ENCODE measurements around the gene FMN1.

Gene FMN1

GRCh38 chr15:33019354-33019981, 175.0 kb downstream of the FMN1 start:
- Histone ChIP-seq H3K4me3 (ENCODE audit: low read length) (no peak overlapping the region), H3K9me3 (ENCODE audit: control insufficient read depth, low read depth, low read length) (no peaks in the 10 kb centered on the region), H3K9ac (ENCODE audit: low read length) (no peak overlapping the region), H3K36me3 (ENCODE audit: control insufficient read depth, low read depth, low read length) (no peaks in the 10 kb centered on the region), H3K27me3 (ENCODE audit: control insufficient read depth, insufficient read depth, low read length) (no peaks in the 10 kb centered on the region), H3K4me1 (ENCODE audit: control insufficient read depth, low read depth, low read length) (peaks cover 8% of the 10 kb centered on the region), H3K27ac (ENCODE audit: low read length) (no peak overlapping the region)

- no peak overlapping the region for H3K4me3 ChIP-seq (ENCODE audit: low read length)
- H3K27ac ChIP-seq (ENCODE audit: low read length): no peak overlapping the region
- H3K4me1 ChIP-seq (ENCODE audit: control insufficient read depth, low read depth, low read length): no peaks in the 10 kb centered on the region
- H3K27me3 ChIP-seq (ENCODE audit: control insufficient read depth, insufficient read depth, low read length): no peaks in the 10 kb centered on the region
- no peaks in the 10 kb centered on the region for H3K36me3 ChIP-seq (ENCODE audit: control insufficient read depth, low read depth, low read length)
- H3K9ac ChIP-seq (ENCODE audit: low read length): no peak overlapping the region
- H3K9me3 ChIP-seq (ENCODE audit: control insufficient read depth, low read depth, low read length): no peaks in the 10 kb centered on the region
Observed at GRCh38 chr15:33016405-33017024, 178.0 kb downstream of the FMN1 start.

GRCh38 chr15:33014586-33014985, 179.9 kb downstream of the FMN1 start:
- Histone ChIP-seq H3K27me3 (ENCODE audit: control insufficient read depth, insufficient read depth, low read length) (no peaks in the 10 kb centered on the region), H3K9ac (ENCODE audit: low read length) (no peak overlapping the region), H3K4me1 (ENCODE audit: control insufficient read depth, low read depth, low read length) (no peaks in the 10 kb centered on the region), H3K36me3 (ENCODE audit: control insufficient read depth, low read depth, low read length) (no peaks in the 10 kb centered on the region), H3K4me3 (ENCODE audit: low read length) (no peak overlapping the region), H3K9me3 (ENCODE audit: control insufficient read depth, low read depth, low read length) (no peaks in the 10 kb centered on the region), H3K27ac (ENCODE audit: low read length) (no peak overlapping the region)

- Histone ChIP-seq H3K27ac (ENCODE audit: low read length) (no peak overlapping the region), H3K27me3 (ENCODE audit: control insufficient read depth, insufficient read depth, low read length) (no peaks in the 10 kb centered on the region), H3K9me3 (ENCODE audit: control insufficient read depth, low read depth, low read length) (no peaks in the 10 kb centered on the region), H3K36me3 (ENCODE audit: control insufficient read depth, low read depth, low read length) (no peaks in the 10 kb centered on the region), H3K9ac (ENCODE audit: low read length) (no peak overlapping the region), H3K4me1 (ENCODE audit: control insufficient read depth, low read depth, low read length) (peaks cover under 1% of the 10 kb centered on the region), H3K4me3 (ENCODE audit: low read length) (no peak overlapping the region)
Observed at GRCh38 chr15:33013827-33014445, 180.6 kb downstream of the FMN1 start.

GRCh38 chr15:33011976-33012375, 182.5 kb downstream of the FMN1 start:
- Histone ChIP-seq H3K4me3 (ENCODE audit: low read length) (no peak overlapping the region), H3K27ac (ENCODE audit: low read length) (no peak overlapping the region), H3K9ac (ENCODE audit: low read length) (no peak overlapping the region), H3K9me3 (ENCODE audit: control insufficient read depth, low read depth, low read length) (no peaks in the 10 kb centered on the region), H3K36me3 (ENCODE audit: control insufficient read depth, low read depth, low read length) (no peaks in the 10 kb centered on the region), H3K27me3 (ENCODE audit: control insufficient read depth, insufficient read depth, low read length) (no peaks in the 10 kb centered on the region), H3K4me1 (ENCODE audit: control insufficient read depth, low read depth, low read length) (peaks cover 20% of the 10 kb centered on the region)

- no peaks in the 10 kb centered on the region for H3K9me3 ChIP-seq (ENCODE audit: control insufficient read depth, low read depth, low read length)
- no peaks in the 10 kb centered on the region for H3K27me3 ChIP-seq (ENCODE audit: control insufficient read depth, insufficient read depth, low read length)
- no peak overlapping the region for H3K4me3 ChIP-seq (ENCODE audit: low read length)
- H3K36me3 ChIP-seq (ENCODE audit: control insufficient read depth, low read depth, low read length): no peaks in the 10 kb centered on the region
- no peak overlapping the region for H3K27ac ChIP-seq (ENCODE audit: low read length)
- H3K9ac ChIP-seq (ENCODE audit: low read length): no peak overlapping the region
- peaks cover 22% of the 10 kb centered on the region for H3K4me1 ChIP-seq (ENCODE audit: control insufficient read depth, low read depth, low read length)
Observed at GRCh38 chr15:33009603-33010002, 184.9 kb downstream of the FMN1 start.

- Histone ChIP-seq H3K27me3 (ENCODE audit: control insufficient read depth, insufficient read depth, low read length) (no peaks in the 10 kb centered on the region), H3K4me3 (ENCODE audit: low read length) (no peak overlapping the region), H3K36me3 (ENCODE audit: control insufficient read depth, low read depth, low read length) (no peaks in the 10 kb centered on the region), H3K4me1 (ENCODE audit: control insufficient read depth, low read depth, low read length) (peaks cover 22% of the 10 kb centered on the region), H3K9me3 (ENCODE audit: control insufficient read depth, low read depth, low read length) (no peaks in the 10 kb centered on the region), H3K27ac (ENCODE audit: low read length) (no peak overlapping the region), H3K9ac (ENCODE audit: low read length) (no peak overlapping the region)
Observed at GRCh38 chr15:33009026-33009425, 185.5 kb downstream of the FMN1 start.

- Histone ChIP-seq H3K4me1 (ENCODE audit: control insufficient read depth, low read depth, low read length) (peaks cover 22% of the 10 kb centered on the region), H3K36me3 (ENCODE audit: control insufficient read depth, low read depth, low read length) (no peaks in the 10 kb centered on the region), H3K9ac (ENCODE audit: low read length) (no peak overlapping the region), H3K9me3 (ENCODE audit: control insufficient read depth, low read depth, low read length) (no peaks in the 10 kb centered on the region), H3K27ac (ENCODE audit: low read length) (no peak overlapping the region), H3K4me3 (ENCODE audit: low read length) (no peak overlapping the region), H3K27me3 (ENCODE audit: control insufficient read depth, insufficient read depth, low read length) (no peaks in the 10 kb centered on the region)
Observed at GRCh38 chr15:33008284-33008995, 186.1 kb downstream of the FMN1 start.

- no peaks in the 10 kb centered on the region for H3K9me3 ChIP-seq (ENCODE audit: control insufficient read depth, low read depth, low read length)
- H3K27ac ChIP-seq (ENCODE audit: low read length): no peak overlapping the region
- no peak overlapping the region for H3K4me3 ChIP-seq (ENCODE audit: low read length)
- H3K9ac ChIP-seq (ENCODE audit: low read length): no peak overlapping the region
- no peaks in the 10 kb centered on the region for H3K36me3 ChIP-seq (ENCODE audit: control insufficient read depth, low read depth, low read length)
- H3K4me1 ChIP-seq (ENCODE audit: control insufficient read depth, low read depth, low read length): peaks cover 22% of the 10 kb centered on the region
- no peaks in the 10 kb centered on the region for H3K27me3 ChIP-seq (ENCODE audit: control insufficient read depth, insufficient read depth, low read length)
Observed at GRCh38 chr15:33007303-33007855, 187.1 kb downstream of the FMN1 start.

GRCh38 chr15:33005582-33005981, 188.9 kb downstream of the FMN1 start:
- H3K9me3 ChIP-seq (ENCODE audit: control insufficient read depth, low read depth, low read length): no peaks in the 10 kb centered on the region
- no peaks in the 10 kb centered on the region for H3K27me3 ChIP-seq (ENCODE audit: control insufficient read depth, insufficient read depth, low read length)
- no peak overlapping the region for H3K27ac ChIP-seq (ENCODE audit: low read length)
- H3K36me3 ChIP-seq (ENCODE audit: control insufficient read depth, low read depth, low read length): no peaks in the 10 kb centered on the region
- peaks cover 22% of the 10 kb centered on the region for H3K4me1 ChIP-seq (ENCODE audit: control insufficient read depth, low read depth, low read length)
- H3K9ac ChIP-seq (ENCODE audit: low read length): no peak overlapping the region
- no peak overlapping the region for H3K4me3 ChIP-seq (ENCODE audit: low read length)

GRCh38 chr15:33001926-33002325, 192.6 kb downstream of the FMN1 start:
- Histone ChIP-seq H3K27ac (ENCODE audit: low read length) (no peak overlapping the region), H3K36me3 (ENCODE audit: control insufficient read depth, low read depth, low read length) (no peaks in the 10 kb centered on the region), H3K9me3 (ENCODE audit: control insufficient read depth, low read depth, low read length) (no peaks in the 10 kb centered on the region), H3K4me1 (ENCODE audit: control insufficient read depth, low read depth, low read length) (peaks cover under 1% of the 10 kb centered on the region), H3K9ac (ENCODE audit: low read length) (no peak overlapping the region), H3K27me3 (ENCODE audit: control insufficient read depth, insufficient read depth, low read length) (no peaks in the 10 kb centered on the region), H3K4me3 (ENCODE audit: low read length) (no peak overlapping the region)

All from iPS-18a (cell line).